Breast epithelium (tissue), 3 donors: ENCODE data around the gene POSTN.

ENCODE experiments used
- POLR2A ChIP-seq: fragments of 450-650 bp; IDR thresholded peaks from one replicate; pipeline ENCODE4 v1.6.1; 2016; ENCODE audit warnings: antibody characterized with exemption, mild to moderate bottlenecking, moderate library complexity
- TF ChIP-seq, protein P1 (sequence below), 3 donors: fragments of 450-650 bp; IDR thresholded peaks; one replicate each; pipeline ENCODE4 v1.5.1; 2016 to 2017; ENCODE audit warnings: antibody characterized with exemption in 3 of 3, mild to moderate bottlenecking in 3 of 3, moderate library complexity in 3 of 3

DNA sequence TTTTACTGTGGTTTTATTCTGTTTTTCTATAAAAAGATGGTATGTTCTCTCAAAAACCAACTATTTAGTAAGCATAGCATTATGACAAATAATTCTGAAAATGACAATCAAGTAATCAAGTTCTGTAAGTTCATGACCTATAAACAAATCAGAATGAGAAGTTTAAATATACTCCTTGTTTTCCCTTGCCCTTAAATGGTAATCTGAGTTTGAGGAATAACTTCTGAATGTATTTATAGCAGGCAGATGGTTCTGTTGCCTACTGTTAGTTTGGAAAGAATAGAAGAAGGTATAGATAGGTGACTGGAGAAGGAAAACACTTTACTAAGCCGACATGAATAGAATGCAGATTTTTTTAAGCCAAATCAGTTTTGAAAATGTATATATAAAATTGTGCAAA is 63.9 kb downstream of the POSTN start:
- TF ChIP-seq, protein P1, sequence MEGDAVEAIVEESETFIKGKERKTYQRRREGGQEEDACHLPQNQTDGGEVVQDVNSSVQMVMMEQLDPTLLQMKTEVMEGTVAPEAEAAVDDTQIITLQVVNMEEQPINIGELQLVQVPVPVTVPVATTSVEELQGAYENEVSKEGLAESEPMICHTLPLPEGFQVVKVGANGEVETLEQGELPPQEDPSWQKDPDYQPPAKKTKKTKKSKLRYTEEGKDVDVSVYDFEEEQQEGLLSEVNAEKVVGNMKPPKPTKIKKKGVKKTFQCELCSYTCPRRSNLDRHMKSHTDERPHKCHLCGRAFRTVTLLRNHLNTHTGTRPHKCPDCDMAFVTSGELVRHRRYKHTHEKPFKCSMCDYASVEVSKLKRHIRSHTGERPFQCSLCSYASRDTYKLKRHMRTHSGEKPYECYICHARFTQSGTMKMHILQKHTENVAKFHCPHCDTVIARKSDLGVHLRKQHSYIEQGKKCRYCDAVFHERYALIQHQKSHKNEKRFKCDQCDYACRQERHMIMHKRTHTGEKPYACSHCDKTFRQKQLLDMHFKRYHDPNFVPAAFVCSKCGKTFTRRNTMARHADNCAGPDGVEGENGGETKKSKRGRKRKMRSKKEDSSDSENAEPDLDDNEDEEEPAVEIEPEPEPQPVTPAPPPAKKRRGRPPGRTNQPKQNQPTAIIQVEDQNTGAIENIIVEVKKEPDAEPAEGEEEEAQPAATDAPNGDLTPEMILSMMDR (IDR thresholded peaks at IDR 0.05): no peak
- no peak for TF ChIP-seq POLR2A
